Activated T-cell treated with anti-CD3 and anti-CD28 coated beads, Interleukin-2, amount 50 U/mL, for 72 hours (primary cell): ENCODE results near the gene EVPL. TPM values are rescaled to one million over a fixed set of nuclear protein-coding genes. Genes with fewer than 3 reads are reported as not detected.
A peak's percentile ranks its signal among the peaks of the same experiment; 100 is the strongest.
"Not testable (repeated sequence)": the region's sequence is repeated elsewhere in the genome, so short reads cannot be mapped to it uniquely, and the experiment has no call there.

ENCODE experiments used
- ATAC-seq, 2 donors: fragments of 150-1000 bp; cut with Tn5 transposase; replicated peaks in 1 of 2; 2 replicates each; pipeline ENCODE4 v1.10.0; 2021; ENCODE audit warnings: moderate library complexity in 2 of 2, mild to moderate bottlenecking in 1 of 2
- DNase-seq, 2 donors: peaks; one replicate each; pipeline ENCODE4 v3.0.0; 2021 to 2022; ENCODE audit warnings: mixed read lengths in 1 of 2
- H3K27ac Mint-ChIP-seq: one replicate; pipeline ENCODE4 v1.8.0; 2022; ENCODE audit warnings: mild to moderate bottlenecking, moderate library complexity, mixed read lengths
- H3K27me3 Mint-ChIP-seq: one replicate; pipeline ENCODE4 v1.8.0; 2022; ENCODE audit warnings: low read depth, mixed read lengths
- H3K36me3 Mint-ChIP-seq, 2 donors: one replicate each; pipeline ENCODE4 v1.8.0; 2022; ENCODE audit warnings: mixed read lengths in 2 of 2, mild to moderate bottlenecking in 1 of 2; ENCODE audit not compliant: insufficient read depth in 2 of 2
- H3K4me1 Mint-ChIP-seq: one replicate; pipeline ENCODE4 v1.8.0; 2022; ENCODE audit warnings: low read depth, mixed read lengths
- H3K4me3 Mint-ChIP-seq, 2 donors: one replicate each; pipeline ENCODE4 v1.8.0; 2022; ENCODE audit warnings: mild to moderate bottlenecking in 2 of 2, mixed read lengths in 2 of 2, moderate library complexity in 2 of 2
- H3K9me3 Mint-ChIP-seq, 2 donors: one replicate each; pipeline ENCODE4 v1.8.0; 2022; ENCODE audit warnings: mixed read lengths in 2 of 2
- total RNA-seq, 2 donors: library from RNA; stranded (reverse); gene quantifications; one replicate each; pipeline ENCODE4 v1.2.3, GENCODE V29; 2022

Gene EVPL
- total RNA-seq, 2 donors from 2014 or later, result 0.09 to 0.19 TPM

- H3K36me3 Mint-ChIP-seq, H3K9me3 Mint-ChIP-seq, DNase-seq, H3K4me3 Mint-ChIP-seq, H3K27me3 Mint-ChIP-seq, ATAC-seq, H3K27ac Mint-ChIP-seq: not testable (repeated sequence)
- peaks cover 34% of the 10 kb centered on the region for H3K4me1 Mint-ChIP-seq
These were observed 51.9 kb downstream of the EVPL start for GRCh38 chr17:75975187-75975586.

GRCh38 chr17:75970626-75971025 is 56.5 kb downstream of the EVPL start:
- Mint-ChIP-seq H3K9me3 (no peaks in the 10 kb centered on the region), H3K36me3 (peaks cover 0 to 5% of the 10 kb centered on the region in 2 donors), H3K4me1 (peaks cover 3% of the 10 kb centered on the region), H3K4me3 (no peak overlapping the region), H3K27me3 (no peaks in the 10 kb centered on the region), H3K27ac (no peak overlapping the region)
- DNase-seq (no peak), ATAC-seq (no peak)

DNA sequence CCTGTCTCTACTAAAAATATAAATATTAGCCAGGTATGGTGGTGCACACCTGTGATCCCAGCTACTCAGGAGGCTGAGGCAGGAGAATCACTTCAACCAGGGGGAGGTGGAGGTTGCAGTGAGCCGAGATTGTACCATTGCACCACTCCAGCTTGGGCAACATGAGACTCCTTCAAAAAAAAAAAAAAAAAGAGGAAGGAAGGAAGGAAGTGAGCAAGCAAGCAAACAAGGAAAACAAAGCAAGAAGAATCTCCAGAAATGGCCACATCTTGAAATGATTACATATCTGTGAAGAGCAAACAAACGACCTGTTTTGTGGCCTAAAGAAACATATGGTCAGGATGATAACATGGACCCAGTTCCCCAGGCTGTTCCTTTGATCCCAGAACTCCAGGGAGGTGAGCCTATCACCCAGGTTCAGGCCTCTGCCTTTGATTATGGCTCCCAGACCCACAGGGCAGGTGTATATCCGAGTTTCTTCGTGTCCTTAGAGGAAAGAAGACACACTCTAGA is 57.0 kb downstream of the EVPL start:
- DNase-seq (no peak), ATAC-seq (no peak)
- peaks cover 0 to 5% of the 10 kb centered on the region in 2 donors for H3K36me3 Mint-ChIP-seq
- H3K4me1 Mint-ChIP-seq, result no peaks in the 10 kb centered on the region
- no peaks in the 10 kb centered on the region for H3K27me3 Mint-ChIP-seq
- H3K9me3 Mint-ChIP-seq, result no peaks in the 10 kb centered on the region
- peak overlapping the region; percentile 51 for H3K27ac Mint-ChIP-seq
- H3K4me3 Mint-ChIP-seq, result no peak overlapping the region

DNA sequence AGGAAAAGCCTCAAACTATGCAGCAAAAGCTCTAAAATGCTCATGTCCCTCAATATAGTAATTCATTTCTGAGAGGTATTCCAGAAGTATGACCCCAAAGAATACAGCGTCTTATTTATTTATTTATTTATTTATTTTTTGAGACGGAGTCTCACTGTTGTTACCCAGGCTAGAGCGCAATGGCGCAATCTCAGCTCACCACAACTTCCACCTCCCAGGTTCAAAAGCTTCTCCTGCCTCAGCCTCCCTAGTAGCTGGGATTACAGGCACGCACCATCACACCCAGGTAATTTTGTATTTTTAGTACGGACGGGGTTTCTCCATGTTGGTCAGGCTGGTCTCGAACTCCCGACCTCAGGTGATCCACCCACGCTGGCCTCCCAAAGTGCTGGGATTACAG is 58.1 kb downstream of the EVPL start:
- not testable (repeated sequence) for H3K27me3 Mint-ChIP-seq, H3K4me3 Mint-ChIP-seq, H3K27ac Mint-ChIP-seq, H3K36me3 Mint-ChIP-seq, H3K4me1 Mint-ChIP-seq, ATAC-seq, H3K9me3 Mint-ChIP-seq, DNase-seq

DNA sequence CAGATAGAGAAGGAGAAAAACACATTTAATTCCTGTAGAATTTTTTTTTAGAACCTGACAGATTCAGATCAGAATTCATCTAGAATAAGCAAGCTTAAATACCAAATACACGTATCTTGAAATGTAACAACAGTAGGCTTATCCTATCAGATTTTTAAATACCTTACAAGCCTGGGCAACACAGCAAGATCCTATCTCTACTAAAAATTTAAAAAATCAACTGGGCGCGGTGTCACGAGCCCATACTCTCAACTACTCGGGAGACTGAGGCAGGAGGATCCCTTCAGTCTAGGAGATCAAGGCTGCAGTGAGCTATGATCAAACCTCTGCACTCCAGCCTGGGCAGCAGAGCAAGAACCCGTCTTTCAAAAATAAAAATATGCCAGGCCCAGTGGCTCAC is 61.6 kb downstream of the EVPL start:
- no peak for ATAC-seq
- Mint-ChIP-seq H3K36me3 (peaks cover 0 to 3% of the 10 kb centered on the region in 2 donors), H3K27me3 (no peaks in the 10 kb centered on the region), H3K4me1 (no peaks in the 10 kb centered on the region), H3K27ac (no peak overlapping the region), H3K9me3 (no peaks in the 10 kb centered on the region), H3K4me3 (no peak overlapping the region)
- DNase-seq, result no peak

DNA sequence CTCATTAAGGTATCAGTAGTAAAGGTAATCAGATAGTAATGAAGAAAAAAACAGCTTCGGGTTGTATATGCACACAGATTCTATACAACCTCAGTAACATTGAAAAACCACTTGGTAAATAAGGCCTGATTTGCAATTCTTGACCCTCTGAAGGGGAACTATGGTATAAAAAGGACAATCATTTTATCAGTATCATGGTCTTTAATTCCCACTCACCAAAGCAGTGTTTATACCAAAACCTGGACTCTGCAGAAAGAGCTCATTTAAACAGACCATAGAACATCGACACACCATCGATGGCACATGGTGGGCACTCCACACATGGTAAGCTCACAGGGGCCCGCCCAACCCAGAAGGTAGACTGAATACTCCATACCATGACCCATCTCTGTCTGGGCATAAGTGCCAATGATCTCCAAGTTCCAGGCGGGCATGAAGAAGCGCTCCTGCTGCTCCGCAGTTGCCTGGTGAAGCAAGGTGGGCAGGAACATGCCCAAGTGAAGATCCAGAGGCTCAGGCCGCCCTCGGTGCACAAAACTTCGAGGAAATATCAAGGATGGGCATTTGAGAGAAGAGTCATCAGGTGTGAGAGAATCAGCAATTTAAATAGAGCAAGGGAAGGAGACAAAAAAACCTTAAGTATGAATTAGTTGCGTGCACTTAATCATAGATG is 67.1 kb downstream of the EVPL start:
- H3K27me3 Mint-ChIP-seq, result no peaks in the 10 kb centered on the region
- H3K4me1 Mint-ChIP-seq, result no peaks in the 10 kb centered on the region
- H3K9me3 Mint-ChIP-seq, result no peaks in the 10 kb centered on the region
- no peak overlapping the region for H3K27ac Mint-ChIP-seq
- no peak overlapping the region for H3K4me3 Mint-ChIP-seq
- DNase-seq (no peak), ATAC-seq (no peak)
- H3K36me3 Mint-ChIP-seq, result peaks cover 2 to 8% of the 10 kb centered on the region in 2 donors

DNA sequence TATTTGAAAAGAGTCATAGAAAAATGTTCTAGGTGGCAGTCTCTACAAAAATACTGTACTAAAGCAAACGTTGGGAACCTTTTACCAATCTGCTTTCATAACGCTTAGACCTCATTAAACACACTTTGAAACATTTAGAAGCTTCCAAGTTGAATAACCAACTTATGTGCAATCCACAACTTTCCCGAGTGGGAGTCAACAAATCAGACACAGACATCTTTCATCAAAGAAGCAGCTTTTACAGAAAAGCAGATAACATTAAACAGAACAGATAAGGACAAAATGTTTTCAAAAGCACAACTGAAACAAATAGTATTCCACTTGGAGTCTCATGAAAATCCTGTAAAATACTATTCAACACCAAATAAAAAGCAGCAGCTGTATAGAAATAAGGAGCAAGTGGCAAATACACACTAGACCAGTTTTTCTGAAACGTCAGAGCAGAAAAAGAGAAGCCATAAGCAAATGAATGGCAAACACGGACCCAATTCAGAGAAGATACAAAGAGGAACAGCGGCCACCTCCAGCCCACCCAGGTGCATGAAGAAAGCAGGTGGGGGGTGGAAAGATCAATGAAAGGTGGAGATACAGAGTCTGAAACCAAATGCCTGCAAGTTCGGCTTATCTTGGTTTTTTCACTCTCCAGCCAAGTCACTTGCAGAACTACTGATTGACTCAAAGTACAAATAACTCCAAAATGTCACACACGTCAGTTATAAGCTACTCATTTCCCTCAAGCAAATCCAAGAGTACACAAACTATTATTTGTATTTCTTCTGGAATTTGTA is 67.9 kb downstream of the EVPL start:
- H3K27me3 Mint-ChIP-seq, result no peaks in the 10 kb centered on the region
- H3K27ac Mint-ChIP-seq, result peak overlapping the region; percentile 7
- H3K4me3 Mint-ChIP-seq, result no peak overlapping the region
- H3K9me3 Mint-ChIP-seq, result no peaks in the 10 kb centered on the region
- no peak for DNase-seq
- no peak for ATAC-seq
- H3K36me3 Mint-ChIP-seq, result peaks cover 2 to 8% of the 10 kb centered on the region in 2 donors
- H3K4me1 Mint-ChIP-seq, result no peaks in the 10 kb centered on the region

Other genes with a start within 250 kb of the EVPL start
- 10 to 100 TPM; 20.7 to 22.6 TPM for gene UNK, start 242.5 kb downstream of the EVPL start, total RNA-seq
- 10 to 100 TPM; 89.0 to 97.6 TPM for gene UNC13D, start 182.9 kb downstream of the EVPL start, total RNA-seq
- gene WBP2, start 172.0 kb downstream of the EVPL start, total RNA-seq, result 100 to 1,000 TPM in 1 of 2 donors, 10 to 100 TPM in 1; 90.2 to 109 TPM
- gene TRIM47, start 148.7 kb downstream of the EVPL start, total RNA-seq, result 10 to 100 TPM; 16.5 to 24.1 TPM
- 10 to 100 TPM; 24.0 to 30.7 TPM for gene TRIM65, start 130.4 kb downstream of the EVPL start, total RNA-seq
- 100 to 1,000 TPM; 101 to 117 TPM for gene MRPL38, start 122.4 kb downstream of the EVPL start, total RNA-seq
- 10 to 100 TPM; 19.9 to 26.7 TPM for gene FBF1, start 86.3 kb downstream of the EVPL start, total RNA-seq
- 10 to 100 TPM; 28.2 to 28.6 TPM for gene ACOX1, start 48.1 kb downstream of the EVPL start, total RNA-seq
- 10 to 100 TPM; 18.2 to 21.8 TPM for gene TEN1, start 48.1 kb downstream of the EVPL start, total RNA-seq
- 1 to 10 TPM; 8.7 to 9.1 TPM for gene CDK3, start 26.5 kb downstream of the EVPL start, total RNA-seq
- 100 to 1,000 TPM; 138 to 144 TPM for gene SRP68, start 45.2 kb upstream of the EVPL start, total RNA-seq
- gene GALR2, start 47.5 kb upstream of the EVPL start, total RNA-seq, result 10 to 100 TPM in 1 of 2 donors, 1 to 10 TPM in 1; 9.5 to 10.6 TPM
- 10 to 100 TPM in 1 of 2 donors, 1 to 10 TPM in 1; 9.1 to 10.3 TPM for gene ZACN, start 51.9 kb upstream of the EVPL start, total RNA-seq
- 10 to 100 TPM; 66.7 to 77.8 TPM for gene EXOC7, start 76.5 kb upstream of the EVPL start, total RNA-seq
- gene FOXJ1, start 113.9 kb upstream of the EVPL start, total RNA-seq, result 1 to 10 TPM; 1.4 to 1.5 TPM
- gene RNF157, start 213.2 kb upstream of the EVPL start, total RNA-seq, result 100 to 1,000 TPM in 1 of 2 donors, 10 to 100 TPM in 1; 91.9 to 100 TPM
- gene UBALD2, start 238.0 kb upstream of the EVPL start, total RNA-seq, result 100 to 1,000 TPM; 629 to 707 TPM